IMR-90 (cell line): ENCODE results near the gene DNMT3B. TPM values are rescaled to one million over a fixed set of nuclear protein-coding genes. Genes with fewer than 3 reads are reported as not detected.

Experiments
- ATAC-seq: fragments of 200-7000 bp; cut with Tn5 transposase; 2 replicates; pipeline ENCODE4 v1.9.1; 2020; ENCODE audit warnings: low read depth, mild to moderate bottlenecking, moderate library complexity
- BruUV-seq: library from RNA; stranded (reverse); fragments of 400-500 nt; replicated peaks from 2 replicates; lab custom pipeline; 2021; lab: Mats Ljungman, UMichigan
- CTCF ChIA-PET: fragments of 300-600 bp; formaldehyde crosslinking; extraction: SDS; loops from one replicate; lab custom pipeline; 2021; ENCODE audit warnings: antibody characterized with exemption; lab: Yijun Ruan, JAX
- POLR2A ChIA-PET: fragments of 300-600 bp; sonication (Branson Sonifier 250); formaldehyde crosslinking; loops from one replicate; lab custom pipeline; 2022; ENCODE audit warnings: antibody characterized with exemption; ENCODE audit not compliant: unreplicated experiment; lab: Charles Lee
- DNase-seq: peaks from one replicate; pipeline ENCODE4 v3.0.0; 2013
- H2AFZ ChIP-seq: replicated peaks from 2 replicates; pipeline ENCODE3; 2013; ENCODE audit warnings: low read length, mild to moderate bottlenecking; ENCODE audit not compliant: poor library complexity
- H2AK5ac ChIP-seq: 2 replicates; pipeline ENCODE4 v1.6.1; 2013; ENCODE audit warnings: low read depth, low read length, inconsistent platforms
- H2AK9ac ChIP-seq: replicated peaks from 2 replicates; pipeline ENCODE3; 2013; ENCODE audit warnings: mild to moderate bottlenecking, low read depth, low read length, moderate library complexity; ENCODE audit not compliant: poor library complexity
- H2BK120ac ChIP-seq: 2 replicates; pipeline ENCODE4 v1.6.1; 2013; ENCODE audit warnings: low read depth, low read length, inconsistent platforms
- H2BK15ac ChIP-seq: 3 replicates; pipeline ENCODE4 v1.6.1; 2013; ENCODE audit warnings: low read depth, low read length, inconsistent platforms
- H2BK20ac ChIP-seq: 2 replicates; pipeline ENCODE4 v1.6.1; 2013; ENCODE audit warnings: low read depth, mild to moderate bottlenecking, inconsistent platforms, low read length, moderate library complexity
- H2BK5ac ChIP-seq: 2 replicates; pipeline ENCODE4 v1.6.1; 2013; ENCODE audit warnings: mild to moderate bottlenecking, low read depth, low read length, inconsistent platforms; ENCODE audit not compliant: poor library complexity, severe bottlenecking
- H3K14ac ChIP-seq: replicated peaks from 2 replicates; pipeline ENCODE4 v1.6.1; 2013; ENCODE audit warnings: low read depth, low read length, inconsistent platforms
- H3K18ac ChIP-seq: 2 replicates; pipeline ENCODE4 v1.6.1; 2013; ENCODE audit warnings: low read depth, low read length, control low read depth
- H3K23ac ChIP-seq: 2 replicates; pipeline ENCODE4 v1.6.1; 2013; ENCODE audit warnings: low read depth, low read length, inconsistent platforms
- H3K27ac ChIP-seq: 2 replicates; pipeline ENCODE4 v1.5.1; 2013; ENCODE audit warnings: mild to moderate bottlenecking, control low read depth, low read length; ENCODE audit not compliant: insufficient read depth
- H3K27me3 ChIP-seq: 2 replicates; pipeline ENCODE4 v1.6.1; 2013; ENCODE audit warnings: low read length; ENCODE audit not compliant: control insufficient read depth, insufficient read depth
- H3K36me3 ChIP-seq: 2 replicates; pipeline ENCODE4 v1.6.1; 2013; ENCODE audit warnings: low read length, mixed read lengths; ENCODE audit not compliant: control insufficient read depth, insufficient read depth
- H3K4ac ChIP-seq: 2 replicates; pipeline ENCODE4 v1.6.1; 2013; ENCODE audit warnings: low read depth, low read length, inconsistent platforms
- H3K4me1 ChIP-seq: 2 replicates; pipeline ENCODE4 v1.6.1; 2013; ENCODE audit warnings: low read length, mixed read lengths; ENCODE audit not compliant: control insufficient read depth, insufficient read depth
- H3K4me2 ChIP-seq: 2 replicates; pipeline ENCODE4 v1.6.1; 2013; ENCODE audit warnings: low read depth, mild to moderate bottlenecking, control low read depth, low read length, moderate library complexity
- H3K4me3 ChIP-seq: 2 replicates; pipeline ENCODE4 v1.5.1; 2013; ENCODE audit warnings: low read depth, mild to moderate bottlenecking, control low read depth, low read length, moderate library complexity; ENCODE audit not compliant: insufficient read depth
- H3K56ac ChIP-seq: 2 replicates; pipeline ENCODE4 v1.6.1; 2013; ENCODE audit warnings: low read length, inconsistent platforms; ENCODE audit not compliant: insufficient read depth; ENCODE audit errors: extremely low read depth
- H3K79me1 ChIP-seq, 2 experiments: 2 replicates each; pipeline ENCODE4 v1.6.1; 2013; ENCODE audit warnings: low read length in 2 of 2, inconsistent platforms in 1 of 2, low read depth in 1 of 2
- H3K9ac ChIP-seq: 2 replicates; pipeline ENCODE4 v1.6.1; 2013; ENCODE audit warnings: low read depth, low read length, control low read depth
- H3K9me1 ChIP-seq: 2 replicates; pipeline ENCODE4 v1.6.1; 2013; ENCODE audit warnings: low read length, inconsistent platforms; ENCODE audit not compliant: insufficient read depth
- H3K9me3 ChIP-seq: 2 replicates; pipeline ENCODE4 v1.6.1; 2013; ENCODE audit warnings: low read length; ENCODE audit not compliant: control insufficient read depth, insufficient read depth
- H4K20me1 ChIP-seq: 2 replicates; pipeline ENCODE4 v1.6.1; 2013; ENCODE audit warnings: low read length, inconsistent platforms; ENCODE audit not compliant: insufficient read depth
- H4K5ac ChIP-seq: 2 replicates; pipeline ENCODE4 v1.6.1; 2013; ENCODE audit warnings: mild to moderate bottlenecking, low read depth, low read length, control low read depth
- H4K8ac ChIP-seq, 2 experiments: 2 replicates each; pipeline ENCODE4 v1.6.1; 2013; ENCODE audit warnings: low read depth in 2 of 2, low read length in 2 of 2, control low read depth in 1 of 2, inconsistent platforms in 1 of 2
- H4K91ac ChIP-seq: 2 replicates; pipeline ENCODE4 v1.6.1; 2013; ENCODE audit warnings: low read depth, low read length, inconsistent platforms; ENCODE audit not compliant: insufficient read depth
- CHD1 ChIP-seq: IDR thresholded peaks from 2 replicates; pipeline ENCODE4 v1.6.1; 2012; ENCODE audit warnings: low read depth, low read length, improper control_type of control experiment
- FOS ChIP-seq: fragments of 150-350 bp; IDR thresholded peaks from 2 replicates; pipeline ENCODE4 v1.6.1; 2016; ENCODE audit warnings: low read depth, low read length
- MAFK ChIP-seq: IDR thresholded peaks from 2 replicates; pipeline ENCODE4 v1.6.1; 2012; ENCODE audit warnings: low read depth, low read length, improper control_type of control experiment
- MAZ ChIP-seq: IDR thresholded peaks from 2 replicates; pipeline ENCODE4 v1.6.1; 2012; ENCODE audit warnings: low read depth, mild to moderate bottlenecking, low read length, improper control_type of control experiment, moderate library complexity, borderline replicate concordance
- MXI1 ChIP-seq: IDR thresholded peaks from 2 replicates; pipeline ENCODE4 v1.6.1; 2012; ENCODE audit warnings: low read depth, mild to moderate bottlenecking, low read length, moderate library complexity, borderline replicate concordance
- NFE2L2 ChIP-seq: fragments of 150-350 bp; IDR thresholded peaks from 2 replicates; pipeline ENCODE4 v1.6.1; 2016; ENCODE audit warnings: low read depth, mild to moderate bottlenecking, low read length
- POLR2A ChIP-seq: IDR thresholded peaks from 2 replicates; pipeline ENCODE4 v1.6.1; 2012; ENCODE audit warnings: mild to moderate bottlenecking, low read depth, low read length
- RAD21 ChIP-seq: IDR thresholded peaks from 2 replicates; pipeline ENCODE4 v1.6.1; 2012; ENCODE audit warnings: low read length, improper control_type of control experiment
- RCOR1 ChIP-seq: IDR thresholded peaks from 2 replicates; pipeline ENCODE4 v1.6.1; 2012; ENCODE audit warnings: mild to moderate bottlenecking, low read length, improper control_type of control experiment; ENCODE audit not compliant: insufficient replicate concordance
- RFX5 ChIP-seq: IDR thresholded peaks from 2 replicates; pipeline ENCODE4 v1.8.0; 2012; ENCODE audit warnings: low read depth, mild to moderate bottlenecking, low read length, moderate library complexity
- WGBS, 2 experiments: methylation state at CpG; one replicate each; pipeline versions ENCODE4 v1.1.5 to v1.1.7; 2013; ENCODE audit warnings: missing lambda C conversion rate in 2 of 2; ENCODE audit not compliant: insufficient read length in 1 of 2; ENCODE audit errors: extremely low coverage in 2 of 2; 5-methylcytosine and 5-hydroxymethylcytosine counted together
- dilution Hi-C: fragments of 300-500 bp; cut with HindIII; formaldehyde crosslinking; loops from one replicate; pipeline ENCODE4 v1.14.3; 2018; ENCODE audit warnings: low sequenced_read_pairs; ENCODE audit not compliant: unreplicated experiment
- in situ Hi-C: fragments of 300-500 bp; cut with MboI; formaldehyde crosslinking; loops from 3 replicates; pipeline ENCODE4 v1.14.3; 2019; ENCODE audit warnings: low sequenced_read_pairs, inconsistent platforms, mixed read lengths
- intact Hi-C: fragments of 100-400 bp; cut with micrococcal nuclease; formaldehyde crosslinking; loops from 2 replicates; pipeline ENCODE4 v1.10.0; 2022
- polyA plus RNA-seq, 3 experiments: library from polyadenylated mRNA; depleted of rRNA; stranded (reverse); fragments of >200 nt; gene quantifications; 2 replicates each; pipeline ENCODE4 v1.2.3, GENCODE V29; 2012; ENCODE audit warnings: low replicate concordance in 1 of 3
- total RNA-seq: library from RNA; depleted of rRNA; stranded (reverse); fragments of >200 nt; gene quantifications from 2 replicates; pipeline ENCODE4 v1.2.3, GENCODE V29; 2012
- TF ChIP-seq, protein P1 (sequence below): fragments of 150-350 bp; IDR thresholded peaks from 2 replicates; pipeline ENCODE4 v1.6.1; 2016; ENCODE audit warnings: low read depth, mild to moderate bottlenecking, low read length, moderate library complexity, borderline replicate concordance

Gene DNMT3B
- total and polyA plus RNA-seq, 2 of the 4 experiments (the other 2 are of a cell fraction), result 1.3 to 1.9 TPM

GRCh38 chr20:32819992-32820697 is 58.0 kb downstream of the DNMT3B start:
- Histone ChIP-seq H4K8ac (peak overlapping the region; percentile 72 to 89; a peak in 3 of 4 replicates), H2BK20ac (no peak overlapping the region; the same call in 1 of the 2 replicates), H3K4ac (peak overlapping the region; percentile 91), H3K4me2 (peak overlapping the region; percentile 99), H4K91ac (peak overlapping the region; percentile 64), H3K79me1 (peaks cover 0 to 43% of the 10 kb centered on the region in 2 experiments; a peak in 3 of 4 replicates), H3K27ac (peak overlapping the region; percentile 96), H2BK120ac (peak overlapping the region; percentile 47; the same call in 1 of the 2 replicates), H3K14ac (peak overlapping the region; percentile 98), H3K56ac (peak overlapping the region; percentile 90), H4K20me1 (peaks cover 51% of the 10 kb centered on the region), H3K4me1 (peaks cover 25% of the 10 kb centered on the region), H3K9me1 (peaks cover 30% of the 10 kb centered on the region), H3K27me3 (no peaks in the 10 kb centered on the region), H2BK15ac (peak overlapping the region; percentile 61; the same call in 2 of the 3 replicates), H2AK5ac (peak overlapping the region; percentile 90), H3K9me3 (no peaks in the 10 kb centered on the region), H2AK9ac (peak overlapping the region; percentile 95), H3K36me3 (no peaks in the 10 kb centered on the region), H2BK5ac (peak overlapping the region; percentile 86), H4K5ac (peak overlapping the region; percentile 73), H3K9ac (peak overlapping the region; percentile 96), H3K23ac (peak overlapping the region; percentile 96), H3K4me3 (peak overlapping the region; percentile 98), H2AFZ (peak overlapping the region; percentile 93), H3K18ac (peak overlapping the region; percentile 80)
- WGBS, 2 experiments, result 0% methylated on average over 14 of the region's 58 CpGs; no CpG with 5 or more reads in 1 of the 2 experiments
- BruUV-seq, result no TSS peak
- in situ Hi-C loops, result no loop called here
- DNase-seq (peak; percentile 40), ATAC-seq (peak; percentile 85)
- CTCF ChIA-PET, result interaction anchor here (0.5 kb wide), 1 partner anchor 455 kb away, joined by 3 read pairs; no protein-coding TSS in a partner anchor
- intact Hi-C loops, result no loop called here
- dilution Hi-C loops, result no loop called here
- no peak for TF ChIP-seq CHD1
- TF ChIP-seq MAFK, result no peak
- TF ChIP-seq MXI1, result 0 out of 2 replicates have a peak, but pooled peaks have one; percentile 24
- TF ChIP-seq, protein P1, sequence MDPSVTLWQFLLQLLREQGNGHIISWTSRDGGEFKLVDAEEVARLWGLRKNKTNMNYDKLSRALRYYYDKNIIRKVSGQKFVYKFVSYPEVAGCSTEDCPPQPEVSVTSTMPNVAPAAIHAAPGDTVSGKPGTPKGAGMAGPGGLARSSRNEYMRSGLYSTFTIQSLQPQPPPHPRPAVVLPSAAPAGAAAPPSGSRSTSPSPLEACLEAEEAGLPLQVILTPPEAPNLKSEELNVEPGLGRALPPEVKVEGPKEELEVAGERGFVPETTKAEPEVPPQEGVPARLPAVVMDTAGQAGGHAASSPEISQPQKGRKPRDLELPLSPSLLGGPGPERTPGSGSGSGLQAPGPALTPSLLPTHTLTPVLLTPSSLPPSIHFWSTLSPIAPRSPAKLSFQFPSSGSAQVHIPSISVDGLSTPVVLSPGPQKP, result no peak
- TF ChIP-seq FOS, result no peak
- TF ChIP-seq POLR2A, result peak; percentile 82
- TF ChIP-seq RFX5, result no peak
- no peak for TF ChIP-seq RAD21
- TF ChIP-seq NFE2L2, result no peak
- peak; percentile 58; the same call in 1 of the 2 replicates for TF ChIP-seq MAZ
- peak; percentile 65 for TF ChIP-seq RCOR1
- POLR2A ChIA-PET, result no interaction called here
